ENCODE results near the gene SLC6A3.

DNA sequence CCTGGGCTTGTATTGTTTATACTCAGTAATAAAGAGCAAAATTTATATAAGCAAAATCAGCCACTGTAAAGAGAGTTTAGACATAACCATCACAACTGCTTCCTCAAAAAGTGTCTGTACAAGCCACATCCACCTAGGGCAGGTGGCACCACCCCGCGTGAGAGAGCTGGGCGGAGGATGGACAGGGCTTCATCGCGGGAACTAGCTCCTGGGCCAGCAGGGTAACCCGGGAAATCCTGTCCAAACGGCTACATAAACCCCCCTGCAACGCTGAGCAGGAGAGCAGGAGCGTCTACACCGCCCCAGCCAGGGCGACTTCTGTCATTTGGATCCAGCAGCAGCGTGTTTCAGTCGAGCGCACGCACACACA is 1.3 kb downstream of the SLC6A3 start:
- TF ChIP-seq POLR2A (IDR thresholded peaks at IDR 0.05), result no peak
- TF ChIP-seq, protein P1, sequence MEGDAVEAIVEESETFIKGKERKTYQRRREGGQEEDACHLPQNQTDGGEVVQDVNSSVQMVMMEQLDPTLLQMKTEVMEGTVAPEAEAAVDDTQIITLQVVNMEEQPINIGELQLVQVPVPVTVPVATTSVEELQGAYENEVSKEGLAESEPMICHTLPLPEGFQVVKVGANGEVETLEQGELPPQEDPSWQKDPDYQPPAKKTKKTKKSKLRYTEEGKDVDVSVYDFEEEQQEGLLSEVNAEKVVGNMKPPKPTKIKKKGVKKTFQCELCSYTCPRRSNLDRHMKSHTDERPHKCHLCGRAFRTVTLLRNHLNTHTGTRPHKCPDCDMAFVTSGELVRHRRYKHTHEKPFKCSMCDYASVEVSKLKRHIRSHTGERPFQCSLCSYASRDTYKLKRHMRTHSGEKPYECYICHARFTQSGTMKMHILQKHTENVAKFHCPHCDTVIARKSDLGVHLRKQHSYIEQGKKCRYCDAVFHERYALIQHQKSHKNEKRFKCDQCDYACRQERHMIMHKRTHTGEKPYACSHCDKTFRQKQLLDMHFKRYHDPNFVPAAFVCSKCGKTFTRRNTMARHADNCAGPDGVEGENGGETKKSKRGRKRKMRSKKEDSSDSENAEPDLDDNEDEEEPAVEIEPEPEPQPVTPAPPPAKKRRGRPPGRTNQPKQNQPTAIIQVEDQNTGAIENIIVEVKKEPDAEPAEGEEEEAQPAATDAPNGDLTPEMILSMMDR (IDR thresholded peaks at IDR 0.05), result no peak

Measured in suprapubic skin (tissue), 3 donors.